ENCODE data around the gene TMEM45A. TPM values are rescaled to one million over a fixed set of nuclear protein-coding genes. Genes with fewer than 3 reads are reported as not detected.

Gene TMEM45A
- total and polyA plus RNA-seq, 2 experiments from 2014 or later, result 87.7 to 133 TPM

- TF ChIP-seq EZH2phosphoT487 (IDR thresholded peaks at IDR 0.05; ENCODE audit: insufficient read depth, low read depth), result no peak
- TF ChIP-seq EZH2 (IDR thresholded peaks at IDR 0.05; ENCODE audit: insufficient read depth, poor library complexity, severe bottlenecking), result no peak
- Histone ChIP-seq H3K36me3 (ENCODE audit: low read depth) (no peaks in the 10 kb centered on the region), H3K9ac (no peak overlapping the region), H3K27me3 (replicated peaks; ENCODE audit: insufficient read depth) (no peaks in the 10 kb centered on the region), H3K4me3 (no peak overlapping the region), H3K79me2 (ENCODE audit: insufficient read depth) (peaks cover 17% of the 10 kb centered on the region; the same call in 1 of the 2 replicates), H3K9me3 (ENCODE audit: low read depth) (no peaks in the 10 kb centered on the region), H2AFZ (no peak overlapping the region), H3K4me2 (ENCODE audit: unreplicated experiment) (no peak overlapping the region), H3K9me2 (ENCODE audit: insufficient read depth) (no peaks in the 10 kb centered on the region), H3K27ac (no peak overlapping the region), H4K20me1 (ENCODE audit: insufficient read depth) (no peaks in the 10 kb centered on the region), H3K4me1 (ENCODE audit: insufficient read depth) (peaks cover 26% of the 10 kb centered on the region), H3F3A (ENCODE audit: insufficient read depth) (peaks cover 38% of the 10 kb centered on the region)
- DNase-seq, result no peak
- in situ Hi-C loops (cut with MboI), result no loop called here
Observed at GRCh38 chr3:100554373-100554676, 61.9 kb downstream of the TMEM45A start.

GRCh38 chr3:100556673-100557310 lies 64.4 kb downstream of the TMEM45A start:
- Histone ChIP-seq H3K36me3 (ENCODE audit: low read depth) (no peaks in the 10 kb centered on the region), H3K79me2 (ENCODE audit: insufficient read depth) (0 out of 2 replicates have a peak, but pooled peaks cover 7% of the 10 kb centered on the region), H3K27me3 (replicated peaks; ENCODE audit: insufficient read depth) (no peaks in the 10 kb centered on the region), H3K9ac (no peak overlapping the region), H3K9me2 (ENCODE audit: insufficient read depth) (no peaks in the 10 kb centered on the region), H3K4me3 (no peak overlapping the region), H4K20me1 (ENCODE audit: insufficient read depth) (no peaks in the 10 kb centered on the region), H2AFZ (no peak overlapping the region), H3F3A (ENCODE audit: insufficient read depth) (peaks cover 41% of the 10 kb centered on the region), H3K9me3 (ENCODE audit: low read depth) (no peaks in the 10 kb centered on the region), H3K27ac (peak overlapping the region; percentile 51), H3K4me2 (ENCODE audit: unreplicated experiment) (peak overlapping the region; percentile 42), H3K4me1 (ENCODE audit: insufficient read depth) (peaks cover 28% of the 10 kb centered on the region)
- peak; percentile 82 for DNase-seq
- TF ChIP-seq EZH2phosphoT487 (IDR thresholded peaks at IDR 0.05; ENCODE audit: insufficient read depth, low read depth) (no peak), EZH2 (IDR thresholded peaks at IDR 0.05; ENCODE audit: insufficient read depth, poor library complexity, severe bottlenecking) (no peak)
- WGBS, 2 experiments (ENCODE audit: low coverage in 1 of 2, low lambda C conversion rate in 2 of 2, missing lambda C conversion rate in 2 of 2), result 40 to 47% methylated on average over 2 of the region's 2 CpGs
- in situ Hi-C loops (cut with MboI), result no loop called here

GRCh38 chr3:100558233-100558632 lies 65.8 kb downstream of the TMEM45A start:
- 95 to 99% methylated on average over 7 of the region's 7 CpGs for WGBS, 2 experiments (ENCODE audit: low coverage in 1 of 2, low lambda C conversion rate in 2 of 2, missing lambda C conversion rate in 2 of 2)
- Histone ChIP-seq H3K4me2 (ENCODE audit: unreplicated experiment) (no peak overlapping the region), H3K27me3 (replicated peaks; ENCODE audit: insufficient read depth) (no peaks in the 10 kb centered on the region), H2AFZ (no peak overlapping the region), H3K4me1 (ENCODE audit: insufficient read depth) (peaks cover 34% of the 10 kb centered on the region), H3F3A (ENCODE audit: insufficient read depth) (peaks cover 47% of the 10 kb centered on the region), H3K36me3 (ENCODE audit: low read depth) (no peaks in the 10 kb centered on the region), H3K4me3 (no peak overlapping the region), H3K27ac (no peak overlapping the region), H3K9me3 (ENCODE audit: low read depth) (no peaks in the 10 kb centered on the region), H3K9me2 (ENCODE audit: insufficient read depth) (no peaks in the 10 kb centered on the region), H3K9ac (no peak overlapping the region), H4K20me1 (ENCODE audit: insufficient read depth) (no peaks in the 10 kb centered on the region), H3K79me2 (ENCODE audit: insufficient read depth) (no peaks in the 10 kb centered on the region)
- TF ChIP-seq EZH2 (IDR thresholded peaks at IDR 0.05; ENCODE audit: insufficient read depth, poor library complexity, severe bottlenecking) (no peak), EZH2phosphoT487 (IDR thresholded peaks at IDR 0.05; ENCODE audit: insufficient read depth, low read depth) (no peak)
- DNase-seq, result no peak
- in situ Hi-C loops (cut with MboI), result no loop called here

- H3K9me3 ChIP-seq (ENCODE audit: low read depth), result no peaks in the 10 kb centered on the region
- no peak overlapping the region for H2AFZ ChIP-seq
- peaks cover 47% of the 10 kb centered on the region for H3F3A ChIP-seq (ENCODE audit: insufficient read depth)
- no peaks in the 10 kb centered on the region for H3K79me2 ChIP-seq (ENCODE audit: insufficient read depth)
- 98 to 99% methylated on average over 4 of the region's 4 CpGs for WGBS, 2 experiments (ENCODE audit: low coverage in 1 of 2, low lambda C conversion rate in 2 of 2, missing lambda C conversion rate in 2 of 2)
- no peak overlapping the region for H3K4me3 ChIP-seq
- H3K4me2 ChIP-seq (ENCODE audit: unreplicated experiment), result no peak overlapping the region
- no peaks in the 10 kb centered on the region for H4K20me1 ChIP-seq (ENCODE audit: insufficient read depth)
- no peaks in the 10 kb centered on the region for H3K27me3 ChIP-seq (replicated peaks; ENCODE audit: insufficient read depth)
- TF ChIP-seq EZH2phosphoT487 (IDR thresholded peaks at IDR 0.05; ENCODE audit: insufficient read depth, low read depth) (no peak), EZH2 (IDR thresholded peaks at IDR 0.05; ENCODE audit: insufficient read depth, poor library complexity, severe bottlenecking) (no peak)
- no peak for DNase-seq
- no peaks in the 10 kb centered on the region for H3K36me3 ChIP-seq (ENCODE audit: low read depth)
- no peak overlapping the region for H3K9ac ChIP-seq
- in situ Hi-C loops (cut with MboI), result no loop called here
- H3K27ac ChIP-seq, result no peak overlapping the region
- H3K4me1 ChIP-seq (ENCODE audit: insufficient read depth), result peaks cover 34% of the 10 kb centered on the region
- no peaks in the 10 kb centered on the region for H3K9me2 ChIP-seq (ENCODE audit: insufficient read depth)
Observed at GRCh38 chr3:100560426-100560825, 68.0 kb downstream of the TMEM45A start.
